Smooth muscle cell (in vitro differentiated cells): ENCODE results near the gene TAAR9. TPM values are rescaled to one million over a fixed set of nuclear protein-coding genes. Genes with fewer than 3 reads are reported as not detected.

ENCODE experiments used
- DNase-seq: peaks from one replicate; lab custom pipeline; 2025; ENCODE audit not compliant: unreplicated experiment; lab: John Stamatoyannopoulos, UW
- H2AFZ ChIP-seq: fragments of 200-600 bp; sonication (generic); 2 replicates; pipeline ENCODE4 v1.6.0; 2016; ENCODE audit warnings: antibody characterized with exemption, low read depth, mild to moderate bottlenecking
- H3F3A ChIP-seq: fragments of 200-600 bp; sonication (generic); 2 replicates; pipeline ENCODE4 v1.6.0; 2017; ENCODE audit warnings: antibody characterized with exemption, low read depth
- H3K27ac ChIP-seq: fragments of 200-600 bp; sonication (generic); 2 replicates; pipeline ENCODE4 v1.5.1; 2016; ENCODE audit warnings: low read depth, mild to moderate bottlenecking
- H3K27me3 ChIP-seq: fragments of 200-600 bp; sonication (generic); 2 replicates; pipeline ENCODE4 v1.6.1; 2016; ENCODE audit warnings: low read depth, mild to moderate bottlenecking
- H3K36me3 ChIP-seq: fragments of 200-600 bp; sonication (generic); 2 replicates; pipeline ENCODE4 v1.5.1; 2016; ENCODE audit warnings: low read depth
- H3K4me1 ChIP-seq: fragments of 200-600 bp; sonication (generic); 2 replicates; pipeline ENCODE4 v1.5.1; 2016; ENCODE audit warnings: low read depth
- H3K4me2 ChIP-seq: fragments of 200-600 bp; sonication (generic); 2 replicates; pipeline ENCODE4 v1.6.0; 2016; ENCODE audit warnings: mild to moderate bottlenecking
- H3K4me3 ChIP-seq: fragments of 200-600 bp; sonication (generic); 2 replicates; pipeline ENCODE4 v1.5.1; 2016; ENCODE audit warnings: mild to moderate bottlenecking
- H3K79me2 ChIP-seq: fragments of 200-600 bp; sonication (generic); 2 replicates; pipeline ENCODE4 v1.6.0; 2016; ENCODE audit warnings: low read depth, mild to moderate bottlenecking
- H3K9ac ChIP-seq: fragments of 200-600 bp; sonication (generic); 2 replicates; pipeline ENCODE4 v1.6.0; 2016; ENCODE audit warnings: low read depth
- H3K9me3 ChIP-seq: fragments of 200-600 bp; sonication (generic); replicated peaks from 2 replicates; pipeline ENCODE4 v1.5.1; 2016; ENCODE audit warnings: low read depth
- H4K20me1 ChIP-seq: fragments of 200-600 bp; sonication (generic); 2 replicates; pipeline ENCODE4 v1.6.0; 2016; ENCODE audit warnings: low read depth
- CTCF ChIP-seq: fragments of 200-600 bp; sonication (generic); IDR thresholded peaks from 2 replicates; pipeline ENCODE4 v1.5.1; 2017; ENCODE audit warnings: borderline replicate concordance, mild to moderate bottlenecking, antibody characterized with exemption; ENCODE audit not compliant: insufficient read depth, poor library complexity, severe bottlenecking
- WGBS: methylation state at CpG from one replicate; pipeline ENCODE4 v1.1.7; 2016; ENCODE audit warnings: low lambda C conversion rate; 5-methylcytosine and 5-hydroxymethylcytosine counted together
- polyA plus RNA-seq: library from polyadenylated mRNA; unstranded; fragments of >200 nt; fragmentation: Nextera tagmentation; extraction: Ambion mirVana; gene quantifications from 2 replicates; pipeline ENCODE4 v1.2.1, GENCODE V29; 2016
- total RNA-seq: library from RNA; depleted of rRNA; stranded (reverse); fragments of >200 nt; gene quantifications from 2 replicates; pipeline ENCODE4 v1.2.3, GENCODE V29; 2014

Gene TAAR9
- total and polyA plus RNA-seq, 2 experiments from 2014 or later: not detected

DNA sequence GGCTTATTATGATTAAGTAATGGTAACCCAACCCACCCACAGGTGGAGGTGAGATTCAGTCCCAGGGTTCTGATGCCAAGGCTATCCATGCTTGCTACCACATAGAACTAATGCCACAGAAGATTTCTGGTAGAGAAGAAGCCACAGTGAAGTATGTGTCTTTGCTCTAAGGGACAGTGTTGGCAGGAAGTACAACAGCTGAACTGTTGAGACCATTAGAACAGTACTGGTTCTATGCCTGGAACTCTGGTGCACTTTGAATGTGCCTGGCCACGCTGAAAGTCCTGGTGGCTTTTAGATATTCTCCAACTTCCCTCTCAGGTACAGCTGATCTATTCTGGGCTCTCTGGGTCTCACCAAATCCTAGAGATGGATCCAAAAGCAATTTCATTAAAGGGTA lies 32.9 kb upstream of the TAAR9 start:
- peaks cover 68% of the 10 kb centered on the region for H3K79me2 ChIP-seq
- WGBS: 94% methylated on average over 1 of the region's 1 CpG
- no peak overlapping the region for H3K4me3 ChIP-seq
- H3F3A ChIP-seq: no peaks in the 10 kb centered on the region
- H3K4me1 ChIP-seq: no peaks in the 10 kb centered on the region
- H3K9me3 ChIP-seq: no peaks in the 10 kb centered on the region
- no peaks in the 10 kb centered on the region for H3K27me3 ChIP-seq
- TF ChIP-seq CTCF: no peak
- no peak overlapping the region for H3K27ac ChIP-seq
- H3K36me3 ChIP-seq: no peaks in the 10 kb centered on the region
- no peak overlapping the region for H3K4me2 ChIP-seq
- no peak for DNase-seq
- no peak overlapping the region for H2AFZ ChIP-seq
- H4K20me1 ChIP-seq: peaks cover 84% of the 10 kb centered on the region
- no peak overlapping the region for H3K9ac ChIP-seq

GRCh38 chr6:132506461-132506860 lies 31.6 kb upstream of the TAAR9 start:
- TF ChIP-seq CTCF: no peak
- peaks cover 4% of the 10 kb centered on the region for H3K4me1 ChIP-seq
- no peak overlapping the region for H3K4me2 ChIP-seq
- H3K79me2 ChIP-seq: peaks cover 81% of the 10 kb centered on the region
- no peak overlapping the region for H2AFZ ChIP-seq
- no peaks in the 10 kb centered on the region for H3K27me3 ChIP-seq
- H3K27ac ChIP-seq: no peak overlapping the region
- H3F3A ChIP-seq: no peaks in the 10 kb centered on the region
- WGBS: 87% methylated on average over 2 of the region's 2 CpGs
- H3K9me3 ChIP-seq: no peaks in the 10 kb centered on the region
- no peak overlapping the region for H3K9ac ChIP-seq
- no peak overlapping the region for H3K4me3 ChIP-seq
- DNase-seq: no peak
- peaks cover 86% of the 10 kb centered on the region for H4K20me1 ChIP-seq
- H3K36me3 ChIP-seq: no peaks in the 10 kb centered on the region

GRCh38 chr6:132506869-132507808 lies 30.9 kb upstream of the TAAR9 start:
- DNase-seq: no peak
- WGBS: 98% methylated on average over 5 of the region's 5 CpGs
- Histone ChIP-seq H3K9ac (no peak overlapping the region), H3K4me3 (no peak overlapping the region), H3K36me3 (no peaks in the 10 kb centered on the region), H3K27me3 (no peaks in the 10 kb centered on the region), H3K9me3 (no peaks in the 10 kb centered on the region), H3K27ac (no peak overlapping the region), H2AFZ (no peak overlapping the region), H3K4me2 (no peak overlapping the region), H3K4me1 (peaks cover 11% of the 10 kb centered on the region), H3K79me2 (peaks cover 88% of the 10 kb centered on the region), H3F3A (no peaks in the 10 kb centered on the region), H4K20me1 (peaks cover 87% of the 10 kb centered on the region)
- TF ChIP-seq CTCF: no peak
